Trophoblast cell (in vitro differentiated cells and primary cell): Measurements from ENCODE around the gene CA6.

Experiments used
- DNase-seq, 2 donors: peaks; one replicate each; pipeline ENCODE4 v3.0.0-alpha.2; 2016
- H2AFZ ChIP-seq: 2 replicates; pipeline ENCODE4 v1.6.1; 2013; ENCODE audit warnings: low read length, moderate library complexity, mild to moderate bottlenecking; ENCODE audit not compliant: insufficient read depth, poor library complexity
- H2AK5ac ChIP-seq: 2 replicates; pipeline ENCODE4 v1.6.1; 2013; ENCODE audit warnings: mild to moderate bottlenecking, low read length
- H2BK120ac ChIP-seq: 2 replicates; pipeline ENCODE4 v1.6.1; 2013; ENCODE audit warnings: low read length, mild to moderate bottlenecking, moderate library complexity; ENCODE audit not compliant: insufficient read depth, poor library complexity
- H2BK12ac ChIP-seq: 2 replicates; pipeline ENCODE4 v1.6.1; 2013; ENCODE audit warnings: mild to moderate bottlenecking, low read length, moderate library complexity
- H2BK5ac ChIP-seq: 2 replicates; pipeline ENCODE4 v1.6.1; 2013; ENCODE audit warnings: low read length, low read depth, moderate library complexity, mild to moderate bottlenecking; ENCODE audit not compliant: poor library complexity
- H3K14ac ChIP-seq: 2 replicates; pipeline ENCODE4 v1.6.1; 2013; ENCODE audit warnings: mild to moderate bottlenecking, low read length
- H3K18ac ChIP-seq: 2 replicates; pipeline ENCODE4 v1.6.1; 2013; ENCODE audit warnings: mild to moderate bottlenecking, low read length
- H3K23ac ChIP-seq: 2 replicates; pipeline ENCODE4 v1.6.1; 2013; ENCODE audit warnings: low read length
- H3K27ac ChIP-seq: 2 replicates; pipeline ENCODE4 v1.5.1; 2013; ENCODE audit warnings: low read depth, mild to moderate bottlenecking, inconsistent platforms, low read length, moderate library complexity
- H3K27me3 ChIP-seq: 2 replicates; pipeline ENCODE4 v1.6.1; 2013; ENCODE audit warnings: inconsistent platforms, mild to moderate bottlenecking, low read length, moderate library complexity; ENCODE audit not compliant: insufficient read depth
- H3K36me3 ChIP-seq, 2 experiments: 1 replicate in 1 of 2; 2 replicates in 1 of 2; pipeline ENCODE4 v1.6.1; 2013; ENCODE audit warnings: low read length in 2 of 2, mild to moderate bottlenecking in 2 of 2, moderate library complexity in 1 of 2; ENCODE audit not compliant: insufficient read depth in 2 of 2, control insufficient read depth in 1 of 2
- H3K4ac ChIP-seq: 2 replicates; pipeline ENCODE4 v1.6.1; 2013; ENCODE audit warnings: low read depth, mild to moderate bottlenecking, low read length, moderate library complexity
- H3K4me1 ChIP-seq, 2 experiments: 1 replicate in 1 of 2; 2 replicates in 1 of 2; pipeline ENCODE4 v1.6.1; 2013; ENCODE audit warnings: low read length in 2 of 2, mild to moderate bottlenecking in 2 of 2, moderate library complexity in 1 of 2; ENCODE audit not compliant: insufficient read depth in 2 of 2, control insufficient read depth in 1 of 2
- H3K4me2 ChIP-seq: 2 replicates; pipeline ENCODE4 v1.6.1; 2013; ENCODE audit warnings: inconsistent platforms, mild to moderate bottlenecking, low read length, moderate library complexity
- H3K4me3 ChIP-seq: 2 replicates; pipeline ENCODE4 v1.5.1; 2013; ENCODE audit warnings: mild to moderate bottlenecking, low read depth, low read length, inconsistent platforms
- H3K79me1 ChIP-seq: one replicate; pipeline ENCODE4 v1.6.1; 2013; ENCODE audit warnings: low read length
- H3K79me2 ChIP-seq: 2 replicates; pipeline ENCODE4 v1.6.1; 2013; ENCODE audit warnings: low read length, mild to moderate bottlenecking; ENCODE audit not compliant: control insufficient read depth, insufficient read depth, poor library complexity
- H3K9ac ChIP-seq: 2 replicates; pipeline ENCODE4 v1.6.1; 2013; ENCODE audit warnings: mild to moderate bottlenecking, low read length
- H3K9me3 ChIP-seq: 2 replicates; pipeline ENCODE4 v1.6.1; 2013; ENCODE audit warnings: low read depth, mild to moderate bottlenecking, control low read depth, inconsistent platforms, low read length; ENCODE audit not compliant: insufficient read depth
- H4K12ac ChIP-seq: 2 replicates; pipeline ENCODE4 v1.6.1; 2013; ENCODE audit warnings: low read depth, mild to moderate bottlenecking, low read length, moderate library complexity
- H4K8ac ChIP-seq: 2 replicates; pipeline ENCODE4 v1.6.1; 2013; ENCODE audit warnings: low read depth, mild to moderate bottlenecking, low read length, moderate library complexity
- H4K91ac ChIP-seq: one replicate; pipeline ENCODE4 v1.6.1; 2013; ENCODE audit warnings: low read depth, mild to moderate bottlenecking, low read length, moderate library complexity
- WGBS: extraction: QIAGEN DNeasy Blood & Tissue Kit; methylation state at CpG from one replicate; pipeline ENCODE4 v1.1.7; 2013; ENCODE audit warnings: missing lambda C conversion rate; ENCODE audit not compliant: insufficient read length, insufficient coverage; ENCODE audit errors: extremely low coverage; 5-methylcytosine and 5-hydroxymethylcytosine counted together

Gene CA6

DNA sequence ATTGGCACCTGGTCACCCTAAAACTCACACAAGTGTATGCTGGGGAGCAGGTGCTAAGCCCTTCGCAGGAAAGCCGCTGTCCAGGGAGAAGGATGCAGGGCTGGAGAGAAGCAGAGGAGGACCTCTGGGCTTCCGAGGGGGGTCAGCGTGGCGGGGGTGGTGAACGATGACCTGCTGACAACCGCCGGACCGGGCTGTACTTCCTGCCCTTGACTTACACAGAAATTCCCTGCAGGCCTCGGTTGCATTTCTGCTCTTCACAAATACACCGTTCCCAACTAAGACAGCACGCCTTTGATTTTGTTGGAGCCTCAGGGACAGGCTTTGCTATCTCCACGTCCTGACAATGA lies 42.9 kb downstream of the CA6 start:
- no peaks in the 10 kb centered on the region for H3K27me3 ChIP-seq
- no peak for DNase-seq
- WGBS = no CpG with 5 or more reads among the region's 13 CpGs

DNA sequence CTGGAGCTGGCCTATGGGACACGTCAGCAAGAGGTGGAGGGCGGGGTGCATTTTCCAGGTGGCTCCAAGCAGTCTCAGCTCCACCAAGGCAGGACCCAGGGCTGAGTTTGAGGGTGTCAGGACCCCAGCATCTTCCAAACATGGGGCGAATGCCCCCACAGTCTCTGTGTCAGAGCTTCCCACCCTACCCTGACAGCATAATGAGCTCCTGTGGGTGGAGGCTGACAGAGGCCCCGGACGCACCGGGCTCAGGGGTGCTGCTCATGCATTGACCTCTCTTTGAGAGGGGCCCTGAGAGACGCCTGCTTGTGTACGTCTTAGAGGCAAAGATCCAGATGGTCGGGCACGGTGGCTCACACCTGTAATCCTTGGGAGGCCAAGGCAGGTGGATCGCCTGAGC lies 43.4 kb downstream of the CA6 start:
- H2AFZ ChIP-seq = no peak overlapping the region
- WGBS = no CpG with 5 or more reads among the region's 11 CpGs
- H3K4me1 ChIP-seq = peaks cover 0 to 6% of the 10 kb centered on the region in 2 experiments
- no peak overlapping the region for H3K9ac ChIP-seq
- no peak overlapping the region for H3K4me3 ChIP-seq
- no peak overlapping the region for H3K18ac ChIP-seq
- H4K8ac ChIP-seq = no peak overlapping the region
- no peak overlapping the region for H2BK5ac ChIP-seq
- no peaks in the 10 kb centered on the region for H3K27me3 ChIP-seq
- H2BK120ac ChIP-seq = no peak overlapping the region
- no peak overlapping the region for H2AK5ac ChIP-seq
- no peaks in the 10 kb centered on the region for H3K79me1 ChIP-seq
- no peak overlapping the region for H3K4me2 ChIP-seq
- no peak overlapping the region for H4K91ac ChIP-seq
- no peaks in the 10 kb centered on the region for H3K36me3 ChIP-seq
- no peak for DNase-seq
- no peak overlapping the region for H3K27ac ChIP-seq
- H3K4ac ChIP-seq = no peak overlapping the region
- H3K9me3 ChIP-seq = peaks cover 3% of the 10 kb centered on the region
- no peak overlapping the region for H4K12ac ChIP-seq
- no peaks in the 10 kb centered on the region for H3K79me2 ChIP-seq
- H3K14ac ChIP-seq = no peak overlapping the region
- no peak overlapping the region for H3K23ac ChIP-seq
- no peak overlapping the region for H2BK12ac ChIP-seq

More for the DNA sequence above, 42.9 kb downstream of the CA6 start:
- Histone ChIP-seq H3K4me3 (no peak overlapping the region), H4K8ac (no peak overlapping the region), H3K9ac (no peak overlapping the region), H4K91ac (no peak overlapping the region), H3K27ac (no peak overlapping the region), H3K14ac (no peak overlapping the region), H2BK120ac (no peak overlapping the region), H2BK12ac (no peak overlapping the region), H3K4ac (no peak overlapping the region), H2BK5ac (no peak overlapping the region), H3K79me1 (no peaks in the 10 kb centered on the region), H2AFZ (no peak overlapping the region), H3K9me3 (peaks cover 3% of the 10 kb centered on the region), H2AK5ac (no peak overlapping the region), H3K23ac (no peak overlapping the region), H3K79me2 (no peaks in the 10 kb centered on the region), H3K4me2 (no peak overlapping the region), H3K36me3 (no peaks in the 10 kb centered on the region), H4K12ac (no peak overlapping the region), H3K18ac (no peak overlapping the region), H3K4me1 (peaks cover 0 to 6% of the 10 kb centered on the region in 2 experiments)

DNA sequence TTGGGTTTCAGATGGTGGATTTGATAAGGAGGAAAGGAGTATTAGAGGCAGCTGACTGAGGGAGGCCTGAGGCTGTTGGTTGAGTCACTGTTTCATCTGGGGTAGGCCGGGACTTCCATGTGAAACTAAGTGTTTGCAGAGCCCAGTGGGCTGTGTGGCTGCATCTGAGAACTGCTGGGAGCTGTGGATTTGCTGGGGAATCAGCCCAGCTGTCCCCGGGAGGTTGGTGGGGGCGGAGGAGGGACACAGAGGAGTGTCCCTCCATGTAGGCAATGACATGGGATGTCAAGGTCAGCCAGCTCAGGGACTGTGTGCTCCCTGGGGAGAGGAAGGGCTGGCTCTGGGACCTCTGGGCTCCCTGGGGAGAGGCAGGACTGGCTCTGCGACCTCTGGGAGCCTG lies 44.2 kb downstream of the CA6 start:
- H3K14ac ChIP-seq = no peak overlapping the region
- no peak overlapping the region for H2AK5ac ChIP-seq
- DNase-seq = peak; percentile 48 to 60
- no peak overlapping the region for H4K12ac ChIP-seq
- H3K4ac ChIP-seq = no peak overlapping the region
- peaks cover 3% of the 10 kb centered on the region for H3K9me3 ChIP-seq
- no peak overlapping the region for H4K8ac ChIP-seq
- H2BK120ac ChIP-seq = no peak overlapping the region
- no peak overlapping the region for H2BK12ac ChIP-seq
- no CpG with 5 or more reads among the region's 4 CpGs for WGBS
- H3K23ac ChIP-seq = no peak overlapping the region
- no peaks in the 10 kb centered on the region for H3K79me1 ChIP-seq
- H3K36me3 ChIP-seq = no peaks in the 10 kb centered on the region
- no peaks in the 10 kb centered on the region for H3K79me2 ChIP-seq
- H3K27ac ChIP-seq = no peak overlapping the region
- H4K91ac ChIP-seq = no peak overlapping the region
- H3K9ac ChIP-seq = no peak overlapping the region
- no peak overlapping the region for H2AFZ ChIP-seq
- H3K27me3 ChIP-seq = no peaks in the 10 kb centered on the region
- peaks cover 0 to 6% of the 10 kb centered on the region in 2 experiments for H3K4me1 ChIP-seq
- H3K4me2 ChIP-seq = no peak overlapping the region
- H2BK5ac ChIP-seq = no peak overlapping the region
- no peak overlapping the region for H3K18ac ChIP-seq
- H3K4me3 ChIP-seq = no peak overlapping the region

DNA sequence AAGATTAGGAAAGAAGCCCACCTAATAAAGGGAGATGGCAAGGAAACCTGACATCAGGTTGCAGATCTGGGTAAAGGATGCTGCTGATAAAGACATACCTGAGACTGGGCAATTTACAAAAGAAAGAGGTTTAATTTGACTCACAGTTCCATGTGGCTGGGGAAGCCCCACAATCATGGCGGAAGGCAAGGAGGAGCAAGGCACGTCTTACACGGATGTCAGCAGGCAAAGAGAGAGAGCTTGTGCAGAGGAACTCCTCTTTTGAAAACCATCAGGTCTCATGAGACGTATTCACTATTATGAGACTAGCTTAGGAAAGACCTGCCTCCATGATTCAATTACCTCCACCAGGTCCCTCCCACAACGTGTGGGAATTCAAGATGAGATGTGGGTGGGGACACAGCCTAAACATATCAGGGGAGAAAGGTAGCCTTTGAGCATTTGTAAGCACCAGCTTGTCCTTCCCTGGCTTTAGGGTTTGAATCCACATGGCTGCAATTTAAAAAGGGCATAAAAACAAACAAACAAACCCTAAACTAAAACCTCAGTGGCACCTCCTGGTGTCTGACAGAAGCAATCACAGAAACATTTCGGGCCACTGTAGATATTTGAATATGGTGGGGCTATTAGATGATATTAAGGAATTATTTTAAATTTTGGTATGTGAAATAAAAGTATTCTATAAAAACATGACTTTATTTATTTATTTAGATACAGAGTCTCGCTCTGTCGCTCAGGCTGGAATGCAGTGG lies 47.4 kb downstream of the CA6 start:
- Histone ChIP-seq H3K9ac (no peak overlapping the region), H3K4me2 (no peak overlapping the region), H3K79me1 (no peaks in the 10 kb centered on the region), H3K27me3 (no peaks in the 10 kb centered on the region), H3K4me3 (no peak overlapping the region), H3K9me3 (peaks cover 2% of the 10 kb centered on the region), H4K8ac (no peak overlapping the region), H2BK5ac (no peak overlapping the region), H3K4ac (no peak overlapping the region), H2AFZ (no peak overlapping the region), H3K4me1 (peaks cover 0 to 3% of the 10 kb centered on the region in 2 experiments), H4K12ac (no peak overlapping the region), H3K79me2 (no peaks in the 10 kb centered on the region), H2BK12ac (no peak overlapping the region), H3K18ac (no peak overlapping the region), H2BK120ac (no peak overlapping the region), H3K23ac (no peak overlapping the region), H3K27ac (no peak overlapping the region), H3K36me3 (no peaks in the 10 kb centered on the region), H3K14ac (no peak overlapping the region), H4K91ac (no peak overlapping the region), H2AK5ac (no peak overlapping the region)
- no CpG with 5 or more reads among the region's 8 CpGs for WGBS
- peak in 1 of 2 donors; percentile 26 for DNase-seq
